ENCODE results near the gene MAPK8IP1. TPM values are rescaled to one million over a fixed set of nuclear protein-coding genes. Genes with fewer than 3 reads are reported as not detected.

The MAPK8IP1 gene
- total and polyA plus RNA-seq, 2 experiments from 2014 or later, result 5.9 to 39.4 TPM

DNA sequence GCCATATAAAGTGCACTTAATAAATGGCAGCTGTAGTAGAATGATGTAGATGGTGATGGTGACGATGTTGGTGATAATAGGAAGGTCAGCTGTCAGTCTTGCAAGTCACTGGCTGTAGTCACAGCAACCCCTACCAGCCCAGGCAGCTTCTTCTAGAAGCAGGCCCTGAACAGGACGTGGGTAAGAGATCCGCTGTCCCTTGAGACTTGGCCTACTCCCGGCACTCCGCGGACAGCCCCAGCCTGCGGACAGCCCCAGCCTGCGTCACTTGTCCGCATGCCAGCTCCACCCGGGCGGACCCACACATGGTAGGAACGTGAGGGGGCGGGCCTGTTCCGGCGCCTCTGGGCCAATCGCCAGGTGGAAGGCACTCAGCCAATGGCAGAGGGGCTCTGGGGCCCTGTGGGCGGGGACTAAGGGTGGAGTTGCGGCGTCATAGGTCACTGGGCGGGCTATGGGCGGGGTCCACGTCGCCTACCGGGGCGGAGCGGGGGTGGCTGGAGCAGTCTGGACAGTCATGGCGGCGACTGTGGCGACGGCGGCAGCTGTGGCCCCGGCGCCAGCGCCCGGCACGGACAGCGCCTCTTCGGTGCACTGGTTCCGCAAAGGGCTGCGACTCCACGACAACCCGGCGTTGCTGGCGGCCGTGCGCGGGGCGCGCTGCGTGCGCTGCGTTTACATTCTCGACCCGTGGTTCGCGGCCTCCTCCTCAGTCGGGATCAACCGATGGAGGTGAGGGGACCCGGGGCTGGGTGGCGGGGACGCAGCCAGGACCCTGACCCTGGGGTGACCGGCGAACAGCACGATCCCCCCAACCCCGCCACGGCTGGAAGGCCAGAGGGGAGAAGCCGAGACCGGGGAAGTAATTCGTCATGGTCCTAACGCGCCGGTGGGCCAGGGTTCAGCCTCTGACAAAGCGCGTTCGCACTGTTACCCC lies 38.2 kb upstream of the MAPK8IP1 start, which contains the start of gene CRY2:
Gene CRY2, plus strand, starts transcription at position 502 of the 937 bp plus-strand sequence. Its CDS starts 16 bp downstream, at position 518.
- peak within 1 kb of the TSS; percentile 97 for H3K4me2 ChIP-seq
- H3K36me3 ChIP-seq (ENCODE audit: insufficient read depth), result no peaks in the 10 kb centered on the region
- 0 out of 2 replicates have a peak within 1 kb of the TSS, but pooled peaks have one; percentile 32 for H3K27ac ChIP-seq (ENCODE audit: low read depth)
- peak within 1 kb of the TSS; percentile 95 for H2AFZ ChIP-seq
- 0 out of 2 replicates have a peak, but pooled peaks cover 9% of the 10 kb centered on the region for H3F3A ChIP-seq (replicated peaks; ENCODE audit: low read depth)
- H3K9me2 ChIP-seq (ENCODE audit: insufficient read depth), result no peaks in the 10 kb centered on the region
- peak; percentile 99 for DNase-seq (ENCODE audit: low spot score)
- H3K27me3 ChIP-seq (ENCODE audit: insufficient read depth), result peaks cover 35% of the 10 kb centered on the region
- no peak within 1 kb of the TSS for H3K27ac Mint-ChIP-seq
- peak; percentile 80 for TF ChIP-seq POLR2AphosphoS5 (IDR thresholded peaks at IDR 0.05; ENCODE audit: low read depth)
- TF ChIP-seq EZH2phosphoT487 (IDR thresholded peaks at IDR 0.05; ENCODE audit: unreplicated experiment), result no peak
- TF ChIP-seq ZNF462 (CRISPR knock-in tag; IDR thresholded peaks at IDR 0.05), result no peak
- TF ChIP-seq CREB1 (CRISPR knock-in tag; IDR thresholded peaks at IDR 0.05; ENCODE audit: low read depth), result peak; percentile 82
- TF ChIP-seq ZNF114 (CRISPR knock-in tag; IDR thresholded peaks at IDR 0.05), result no peak
- TF ChIP-seq ZNF331 (CRISPR knock-in tag; IDR thresholded peaks at IDR 0.05; ENCODE audit: low read depth), result no peak
- no peak for TF ChIP-seq JUNB (IDR thresholded peaks at IDR 0.05; ENCODE audit: unreplicated experiment)
- H3K36me3 Mint-ChIP-seq (ENCODE audit: low read depth), result no peaks in the 10 kb centered on the region
- peak within 1 kb of the TSS; percentile 83 for H3K4me3 Mint-ChIP-seq
- peaks cover 17% of the 10 kb centered on the region for H3K79me2 ChIP-seq (replicated peaks; ENCODE audit: insufficient read depth)
- H3K4me1 ChIP-seq (ENCODE audit: insufficient read depth), result peaks cover 17% of the 10 kb centered on the region; the same call in 1 of the 2 replicates
- H3K27me3 Mint-ChIP-seq (ENCODE audit: insufficient read depth, low read depth, poor library complexity), result peaks cover 20% of the 10 kb centered on the region
- H3K4me1 Mint-ChIP-seq, result peaks cover 24% of the 10 kb centered on the region; the same call in 2 of the 3 replicates
- H3K4me3 ChIP-seq, result peak within 1 kb of the TSS; percentile 95
- peaks cover 13% of the 10 kb centered on the region; the same call in 1 of the 2 replicates for H4K20me1 ChIP-seq (replicated peaks; ENCODE audit: insufficient read depth)
- no peaks in the 10 kb centered on the region for H3K9me3 Mint-ChIP-seq
- ATAC-seq, result peak; percentile 91
